Retinal pigment epithelial cell (primary cell): ENCODE results near the gene RIMBP2.

Source experiments
- DNase-seq: peaks from one replicate; pipeline ENCODE4 v3.0.0-alpha.2; 2010; ENCODE audit warnings: low read depth
- H3K4me3 ChIP-seq: 2 replicates; pipeline ENCODE4 v1.5.1; 2011; ENCODE audit warnings: mild to moderate bottlenecking, low read length, control low read depth, moderate library complexity
- CTCF ChIP-seq: conservative IDR thresholded peaks from 2 replicates; pipeline ENCODE4 v1.5.1; 2011; ENCODE audit warnings: low read depth, low read length, control low read depth, inconsistent platforms

Gene RIMBP2

DNA sequence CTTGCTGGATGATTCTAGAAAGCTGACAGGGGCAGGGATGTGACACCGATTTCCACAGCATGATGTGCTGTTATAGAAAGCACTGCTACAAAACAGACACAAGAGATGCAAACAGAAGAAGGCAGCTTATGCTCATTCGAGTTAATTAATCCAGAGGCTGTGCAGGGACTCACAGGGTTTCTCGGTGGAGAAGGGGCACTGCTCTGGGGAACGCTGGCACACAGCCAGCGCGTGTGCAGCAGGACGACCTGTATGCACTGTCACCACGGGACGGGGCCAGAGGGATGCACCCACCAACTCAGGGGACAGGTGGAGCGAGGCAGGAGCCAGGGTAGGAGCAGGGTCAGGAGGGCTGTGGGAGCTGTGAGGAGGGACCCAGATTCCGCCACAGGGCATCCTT, 143.5 kb downstream of the RIMBP2 start:
- no peak for TF ChIP-seq CTCF
- no peak overlapping the region for H3K4me3 ChIP-seq
- no peak for DNase-seq

DNA sequence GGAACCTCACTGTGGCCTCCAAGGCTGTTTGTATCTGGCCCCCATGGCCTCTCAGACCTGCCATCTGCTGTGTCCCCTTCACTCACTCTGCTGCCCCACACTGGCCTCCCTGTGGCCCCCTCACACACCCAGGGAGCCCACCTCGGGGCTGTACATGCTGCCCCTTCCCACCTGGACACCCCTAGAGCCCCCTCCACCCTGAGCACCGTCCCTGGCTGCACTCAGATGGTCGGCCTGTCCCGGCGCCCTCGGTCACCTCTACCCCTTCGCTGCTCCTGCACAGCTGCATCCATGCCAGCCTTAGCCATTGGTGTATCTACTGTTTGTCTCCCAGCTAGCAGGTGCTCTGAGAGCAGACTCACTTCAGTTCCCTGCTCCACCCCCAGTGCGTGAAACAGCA, 144.4 kb downstream of the RIMBP2 start:
- no peak for TF ChIP-seq CTCF
- no peak overlapping the region for H3K4me3 ChIP-seq
- no peak for DNase-seq

- DNase-seq, result no peak
- no peak overlapping the region for H3K4me3 ChIP-seq
- TF ChIP-seq CTCF, result no peak
Observed at GRCh38 chr12:130571089-130571488, 145.0 kb downstream of the RIMBP2 start.

DNA sequence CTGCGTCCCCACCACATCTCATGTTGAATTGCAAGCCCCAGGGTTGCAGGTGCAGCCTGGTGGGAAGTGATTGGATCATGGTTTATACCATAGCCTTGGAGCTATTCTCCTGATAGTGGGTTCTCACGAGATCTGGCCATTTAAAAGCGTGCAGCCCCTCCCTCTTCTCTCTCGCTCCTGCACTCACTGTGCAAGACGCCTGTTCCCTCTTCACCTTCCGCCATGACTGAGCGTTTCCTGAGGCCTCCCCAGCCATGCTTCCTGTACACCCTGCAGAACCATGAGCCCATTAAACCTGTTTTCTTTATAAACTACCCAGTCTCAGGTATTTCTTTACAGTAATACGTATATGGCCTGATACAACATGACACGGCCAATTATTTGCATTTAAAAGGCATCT, 146.6 kb downstream of the RIMBP2 start:
- no peak overlapping the region for H3K4me3 ChIP-seq
- DNase-seq, result no peak
- TF ChIP-seq CTCF, result no peak

- no peak for DNase-seq
- H3K4me3 ChIP-seq, result no peak overlapping the region
- no peak for TF ChIP-seq CTCF
Observed at GRCh38 chr12:130568501-130568900, 147.6 kb downstream of the RIMBP2 start.

GRCh38 chr12:130568041-130568440, 148.1 kb downstream of the RIMBP2 start:
- no peak overlapping the region for H3K4me3 ChIP-seq
- no peak for DNase-seq
- no peak for TF ChIP-seq CTCF

GRCh38 chr12:130566446-130567155, 149.5 kb downstream of the RIMBP2 start:
- TF ChIP-seq CTCF, result no peak
- no peak for DNase-seq
- H3K4me3 ChIP-seq, result no peak overlapping the region
